C4-2B (cell line): ENCODE measurements around the gene TBC1D22A.

Source experiments
- H3K27ac ChIP-seq: fragments of 450-650 bp; 2 replicates; pipeline ENCODE4 v1.5.1; 2017
- CTCF ChIP-seq: fragments of 450-650 bp; conservative IDR thresholded peaks from 2 replicates; pipeline ENCODE4 v1.5.1; 2017; ENCODE audit warnings: mild to moderate bottlenecking
- ZFX ChIP-seq: fragments of 450-650 bp; IDR thresholded peaks from 2 replicates; pipeline ENCODE4 v1.6.1; 2017

The TBC1D22A gene

GRCh38 chr22:46905415-46905814, 143.0 kb downstream of the TBC1D22A start:
- no peak overlapping the region for H3K27ac ChIP-seq
- TF ChIP-seq CTCF (no peak), ZFX (no peak)

GRCh38 chr22:46905834-46906233, 143.4 kb downstream of the TBC1D22A start:
- TF ChIP-seq ZFX: no peak
- no peak for TF ChIP-seq CTCF
- H3K27ac ChIP-seq: no peak overlapping the region

- TF ChIP-seq CTCF (no peak), ZFX (no peak)
- H3K27ac ChIP-seq: no peak overlapping the region
Observed at GRCh38 chr22:46906326-46907045, 144.0 kb downstream of the TBC1D22A start.

GRCh38 chr22:46907241-46908215, 145.1 kb downstream of the TBC1D22A start:
- no peak for TF ChIP-seq ZFX
- no peak for TF ChIP-seq CTCF
- no peak overlapping the region for H3K27ac ChIP-seq

GRCh38 chr22:46908641-46909107, 146.2 kb downstream of the TBC1D22A start:
- H3K27ac ChIP-seq: no peak overlapping the region
- TF ChIP-seq ZFX: no peak

- no peak overlapping the region for H3K27ac ChIP-seq
- TF ChIP-seq CTCF (no peak), ZFX (no peak)
Observed at GRCh38 chr22:46909237-46910030, 147.0 kb downstream of the TBC1D22A start.

GRCh38 chr22:46910624-46911023, 148.2 kb downstream of the TBC1D22A start:
- H3K27ac ChIP-seq: no peak overlapping the region
- TF ChIP-seq ZFX (no peak), CTCF (no peak)
